ENCODE data around the gene LRIG1.

The LRIG1 gene

DNA sequence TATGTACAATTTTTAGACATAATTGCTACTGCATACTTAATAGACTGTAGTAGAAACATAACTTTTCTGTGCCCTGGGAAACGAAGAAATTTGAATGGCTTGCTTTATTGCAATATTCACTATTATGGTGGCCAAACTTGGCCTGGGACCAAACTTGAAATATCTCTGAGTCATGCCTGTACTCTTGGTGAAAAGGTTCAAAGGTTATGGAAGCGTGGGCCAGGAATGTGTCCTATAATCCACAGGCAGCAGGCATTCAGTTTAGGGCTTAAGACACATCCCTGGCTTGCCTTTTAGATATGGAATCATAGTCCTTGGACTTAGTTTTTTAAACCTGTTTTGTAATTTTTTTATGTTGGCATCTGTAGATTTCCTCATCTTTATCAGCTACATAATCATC lies 124.3 kb downstream of the LRIG1 start:
- Histone ChIP-seq H3K27me3 (replicated peaks) (no peaks in the 10 kb centered on the region), H3K4me3 (ENCODE audit: low read depth, low read length) (no peak overlapping the region), H3K27ac (no peak overlapping the region), H3K36me3 (replicated peaks) (peaks cover 19% of the 10 kb centered on the region)
- in situ Hi-C loops (cut with HindIII; ENCODE audit: low pct_ligation_motif_present, low sequenced_read_pairs) = no loop called here
- TF ChIP-seq, protein P1, sequence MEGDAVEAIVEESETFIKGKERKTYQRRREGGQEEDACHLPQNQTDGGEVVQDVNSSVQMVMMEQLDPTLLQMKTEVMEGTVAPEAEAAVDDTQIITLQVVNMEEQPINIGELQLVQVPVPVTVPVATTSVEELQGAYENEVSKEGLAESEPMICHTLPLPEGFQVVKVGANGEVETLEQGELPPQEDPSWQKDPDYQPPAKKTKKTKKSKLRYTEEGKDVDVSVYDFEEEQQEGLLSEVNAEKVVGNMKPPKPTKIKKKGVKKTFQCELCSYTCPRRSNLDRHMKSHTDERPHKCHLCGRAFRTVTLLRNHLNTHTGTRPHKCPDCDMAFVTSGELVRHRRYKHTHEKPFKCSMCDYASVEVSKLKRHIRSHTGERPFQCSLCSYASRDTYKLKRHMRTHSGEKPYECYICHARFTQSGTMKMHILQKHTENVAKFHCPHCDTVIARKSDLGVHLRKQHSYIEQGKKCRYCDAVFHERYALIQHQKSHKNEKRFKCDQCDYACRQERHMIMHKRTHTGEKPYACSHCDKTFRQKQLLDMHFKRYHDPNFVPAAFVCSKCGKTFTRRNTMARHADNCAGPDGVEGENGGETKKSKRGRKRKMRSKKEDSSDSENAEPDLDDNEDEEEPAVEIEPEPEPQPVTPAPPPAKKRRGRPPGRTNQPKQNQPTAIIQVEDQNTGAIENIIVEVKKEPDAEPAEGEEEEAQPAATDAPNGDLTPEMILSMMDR (IDR thresholded peaks at IDR 0.05; ENCODE audit: low read depth, low read length, missing control alignments) = no peak
- peak; percentile 90 for DNase-seq

DNA sequence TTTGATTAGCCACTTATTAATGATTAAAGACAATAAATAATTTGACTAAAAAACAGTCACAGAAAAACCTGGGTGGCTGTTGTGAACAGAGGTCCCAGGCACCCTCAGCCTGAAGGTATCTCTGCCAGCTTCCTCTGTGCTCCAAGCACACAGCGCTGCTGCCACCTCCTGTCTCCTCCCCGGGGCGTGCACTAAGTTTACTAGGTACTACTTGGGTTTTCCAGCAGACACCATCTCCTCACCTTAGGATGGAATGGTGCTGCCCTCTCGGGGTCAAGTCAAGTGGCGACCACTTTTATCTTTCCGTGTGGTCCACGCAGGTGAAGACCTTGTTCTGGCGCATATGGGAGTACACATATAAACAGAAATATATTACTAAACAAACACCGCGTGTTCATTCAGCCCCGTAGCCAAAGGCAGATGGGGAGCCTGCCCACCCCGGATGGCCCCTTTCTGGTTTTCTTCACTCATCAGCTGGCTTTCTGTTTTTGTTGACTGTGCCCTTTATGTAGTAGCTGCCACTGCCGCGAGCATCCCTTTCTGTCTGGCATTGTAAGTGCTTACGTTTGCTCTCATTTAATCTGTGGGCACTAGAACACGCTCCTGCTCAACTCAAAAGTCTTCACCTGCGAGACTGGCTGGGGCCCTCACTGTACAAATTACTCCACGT lies 128.0 kb downstream of the LRIG1 start:
- Histone ChIP-seq H3K27me3 (replicated peaks) (no peaks in the 10 kb centered on the region), H3K36me3 (replicated peaks) (peaks cover 6% of the 10 kb centered on the region), H3K4me3 (ENCODE audit: low read depth, low read length) (no peak overlapping the region), H3K27ac (no peak overlapping the region)
- DNase-seq = no peak
- in situ Hi-C loops (cut with HindIII; ENCODE audit: low pct_ligation_motif_present, low sequenced_read_pairs) = no loop called here
- TF ChIP-seq, protein P1 (IDR thresholded peaks at IDR 0.05; ENCODE audit: low read depth, low read length, missing control alignments) = peak; percentile 37

DNA sequence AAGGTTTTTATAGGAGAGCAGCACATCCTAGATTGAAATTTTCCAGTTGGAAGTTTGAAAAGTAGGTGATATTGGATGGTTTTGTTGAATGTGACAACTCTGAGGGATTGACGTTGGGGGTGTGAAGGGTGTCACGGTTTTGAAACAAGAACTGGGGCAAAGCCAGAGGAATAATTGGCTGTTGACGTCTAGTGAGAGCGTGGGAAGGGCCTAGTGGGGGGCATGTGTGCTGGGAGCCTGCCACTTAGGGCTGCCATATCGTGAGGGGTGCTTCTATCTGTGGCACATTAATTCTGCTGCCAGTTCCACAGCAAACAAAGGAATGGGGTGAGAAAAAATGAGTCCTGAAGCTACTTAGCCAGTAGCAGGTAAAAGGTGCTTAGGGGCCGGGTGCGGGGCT lies 129.4 kb downstream of the LRIG1 start:
- H3K27me3 ChIP-seq (replicated peaks) = no peaks in the 10 kb centered on the region
- H3K36me3 ChIP-seq (replicated peaks) = peaks cover 6% of the 10 kb centered on the region
- TF ChIP-seq, protein P1 (IDR thresholded peaks at IDR 0.05; ENCODE audit: low read depth, low read length, missing control alignments) = no peak
- in situ Hi-C loops (cut with HindIII; ENCODE audit: low pct_ligation_motif_present, low sequenced_read_pairs) = no loop called here
- DNase-seq = no peak
- H3K4me3 ChIP-seq (ENCODE audit: low read depth, low read length) = no peak overlapping the region
- no peak overlapping the region for H3K27ac ChIP-seq

DNA sequence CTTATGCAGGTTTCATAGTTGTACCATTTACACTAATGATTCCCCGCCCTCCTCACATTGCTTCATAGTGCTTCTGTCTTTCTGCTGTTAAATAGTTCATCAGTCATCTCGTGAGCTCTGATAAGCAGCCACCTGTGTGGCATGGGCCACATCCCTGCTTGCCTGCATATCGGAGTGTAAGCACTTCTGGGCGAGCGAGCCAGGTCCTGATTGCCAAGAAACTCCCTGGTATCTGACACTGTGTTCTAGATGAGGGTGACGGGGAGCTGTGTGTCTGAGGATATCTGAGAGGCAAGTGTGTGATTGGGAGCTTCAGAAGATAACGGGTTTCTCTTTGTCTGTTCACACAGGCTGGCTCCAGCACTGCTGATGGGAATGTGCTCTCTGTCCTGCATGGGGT lies 130.6 kb downstream of the LRIG1 start:
- H3K36me3 ChIP-seq (replicated peaks) = no peaks in the 10 kb centered on the region
- in situ Hi-C loops (cut with HindIII; ENCODE audit: low pct_ligation_motif_present, low sequenced_read_pairs) = no loop called here
- H3K27me3 ChIP-seq (replicated peaks) = no peaks in the 10 kb centered on the region
- no peak overlapping the region for H3K27ac ChIP-seq
- TF ChIP-seq, protein P1 (IDR thresholded peaks at IDR 0.05; ENCODE audit: low read depth, low read length, missing control alignments) = no peak
- no peak for DNase-seq
- no peak overlapping the region for H3K4me3 ChIP-seq (ENCODE audit: low read depth, low read length)

DNA sequence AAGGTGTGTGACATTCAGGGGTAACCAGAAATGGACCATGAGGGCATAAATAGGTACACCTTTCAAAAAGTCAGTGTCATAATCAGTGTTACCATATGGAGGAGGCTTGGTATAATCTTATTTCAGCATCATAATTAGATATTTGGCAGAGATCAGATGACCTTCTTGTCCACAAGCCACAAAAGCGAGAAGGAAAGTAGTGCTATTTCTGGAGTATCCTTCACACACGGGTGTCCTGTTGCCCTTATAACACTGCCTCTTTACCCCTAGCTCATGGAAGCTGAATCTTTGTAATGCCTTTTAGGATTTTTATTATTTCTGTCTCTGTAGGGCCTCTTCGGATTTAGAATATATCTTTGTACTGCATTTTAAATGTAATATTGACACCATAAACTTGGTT lies 132.8 kb downstream of the LRIG1 start:
- no peak overlapping the region for H3K4me3 ChIP-seq (ENCODE audit: low read depth, low read length)
- in situ Hi-C loops (cut with HindIII; ENCODE audit: low pct_ligation_motif_present, low sequenced_read_pairs) = no loop called here
- TF ChIP-seq, protein P1 (IDR thresholded peaks at IDR 0.05; ENCODE audit: low read depth, low read length, missing control alignments) = no peak
- H3K27me3 ChIP-seq (replicated peaks) = no peaks in the 10 kb centered on the region
- H3K36me3 ChIP-seq (replicated peaks) = no peaks in the 10 kb centered on the region
- H3K27ac ChIP-seq = no peak overlapping the region
- no peak for DNase-seq

DNA sequence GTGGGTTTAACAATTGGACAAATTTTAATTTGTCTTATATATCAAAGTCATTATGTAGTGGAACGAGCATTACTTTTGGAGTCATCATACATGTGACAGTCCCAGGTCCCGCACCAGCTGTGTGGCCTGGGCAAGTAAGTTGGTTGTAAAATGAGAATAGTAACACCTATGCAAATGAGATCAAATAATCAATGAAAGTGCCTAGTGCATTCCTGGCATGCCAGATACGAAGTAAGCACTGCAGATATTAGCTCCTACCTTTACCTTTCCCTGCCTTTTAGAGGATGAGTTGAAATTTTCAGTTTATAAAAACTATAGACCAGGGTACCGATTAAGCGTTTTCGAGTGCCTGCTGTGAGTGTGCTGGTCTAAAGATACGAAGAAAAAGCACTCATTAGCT lies 134.1 kb downstream of the LRIG1 start:
- in situ Hi-C loops (cut with HindIII; ENCODE audit: low pct_ligation_motif_present, low sequenced_read_pairs) = no loop called here
- DNase-seq = no peak
- Histone ChIP-seq H3K27ac (no peak overlapping the region), H3K36me3 (replicated peaks) (no peaks in the 10 kb centered on the region), H3K4me3 (ENCODE audit: low read depth, low read length) (no peak overlapping the region), H3K27me3 (replicated peaks) (no peaks in the 10 kb centered on the region)
- TF ChIP-seq, protein P1 (IDR thresholded peaks at IDR 0.05; ENCODE audit: low read depth, low read length, missing control alignments) = no peak
